ENCODE measurements around the gene SUDS3. TPM values are rescaled to one million over a fixed set of nuclear protein-coding genes. Genes with fewer than 3 reads are reported as not detected.
A peak's percentile ranks its signal among the peaks of the same experiment; 100 is the strongest.

The SUDS3 gene
- total RNA-seq, 5 donors from 2014 or later (not counting 1 experiment from before 2014, with no cell fraction given), result 23.0 to 29.9 (median 26.3) TPM

DNA sequence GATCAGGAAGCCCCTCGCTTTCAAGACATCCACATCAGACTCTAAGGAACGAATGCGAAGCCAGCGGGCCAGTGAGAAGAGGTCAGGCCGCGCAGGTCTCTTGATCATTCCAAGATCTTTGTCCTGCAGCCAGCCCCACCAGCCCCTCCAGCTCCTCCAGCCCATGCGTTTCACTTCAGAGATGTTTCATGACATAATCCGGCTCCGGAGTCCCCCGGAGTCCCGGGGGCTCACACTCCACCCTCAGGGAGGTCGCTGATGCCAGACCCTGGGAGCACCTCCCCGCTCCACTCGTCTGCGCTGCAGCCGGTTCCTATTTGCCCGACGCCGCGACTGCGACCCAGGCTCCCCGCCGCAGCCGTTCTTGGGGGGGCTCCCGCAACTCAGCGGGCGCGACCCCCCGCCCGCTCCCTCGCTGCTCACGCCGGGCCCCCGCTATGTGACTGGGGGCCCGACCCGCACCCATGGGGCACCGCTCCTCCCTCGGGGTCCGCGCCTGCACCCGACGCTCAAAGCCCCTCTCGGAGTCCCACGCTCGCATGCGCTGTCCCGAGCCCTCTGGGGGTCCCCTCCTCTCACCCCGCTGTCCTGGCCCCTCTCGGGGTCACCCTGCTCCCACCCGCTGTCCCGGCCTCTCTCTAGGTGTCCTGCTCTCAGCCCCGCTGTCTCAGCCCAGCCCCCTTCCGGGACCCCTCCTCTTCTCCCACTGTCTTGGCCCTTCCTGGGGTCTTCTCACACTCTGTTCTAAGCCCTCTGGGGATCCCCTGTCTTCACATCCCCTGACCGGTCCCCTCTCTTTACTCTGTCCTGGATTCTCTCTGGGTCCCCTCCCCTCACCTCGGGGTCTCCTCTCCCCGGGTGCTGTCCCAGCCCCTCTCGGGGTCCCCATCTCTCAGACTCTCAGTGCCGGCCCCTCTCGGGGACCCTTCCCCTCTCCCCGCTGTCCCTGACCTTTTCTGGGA, 4.8 kb upstream of the SUDS3 start:
- POLR2A ChIA-PET, result interaction anchor here in 1 of 2 donors (0.6 kb wide), 1 partner anchor 171 kb away, joined by 4 read pairs; no protein-coding TSS in a partner anchor
- Mint-ChIP-seq H3K36me3 (no peaks in the 10 kb centered on the region), H3K27me3 (no peaks in the 10 kb centered on the region), H3K9me3 (no peaks in the 10 kb centered on the region), H3K4me3 (peak overlapping the region; percentile 91 to 96 (median 92)), H3K4me1 (peaks cover 47 to 54% (median 54%) of the 10 kb centered on the region in 3 donors), H3K27ac (peak overlapping the region; percentile 22 to 39)
- Histone ChIP-seq H3K9me3 (no peaks in the 10 kb centered on the region), H3K27ac (ENCODE audit: low read length) (no peak overlapping the region), H3K36me3 (ENCODE audit: control insufficient read depth in 2 of 2, extremely low read depth in 1 of 2, insufficient read depth in 1 of 2, low read length in 1 of 2) (no peaks in the 10 kb centered on the region), H3K4me3 (ENCODE audit: control insufficient read depth in 1 of 2, extremely low read depth in 1 of 2, low read length in 1 of 2) (peak overlapping the region; percentile 91 to 97), H3K27me3 (replicated peaks in 1 of 2; ENCODE audit: control insufficient read depth in 2 of 2, extremely low read depth in 1 of 2, insufficient read depth in 2 of 2, low read length in 1 of 2) (no peaks in the 10 kb centered on the region), H3K4me1 (ENCODE audit: control insufficient read depth in 1 of 2, extremely low read depth in 1 of 2, insufficient read depth in 2 of 2, low read length in 2 of 2) (peaks cover 17 to 27% of the 10 kb centered on the region in 2 experiments)
- peak in 5 of 35 experiments; percentile 3 to 22 (median 9) for DNase-seq
- ATAC-seq (replicated peaks in 1 of 4), result no peak
- 6% methylated on average over 51 of the region's 60 CpGs for WGBS (ENCODE audit: insufficient coverage)
- CTCF ChIA-PET, result interaction anchor here in 1 of 2 donors (1.2 kb wide), 1 partner anchor 13 kb away, joined by 5 read pairs; no protein-coding TSS in a partner anchor

DNA sequence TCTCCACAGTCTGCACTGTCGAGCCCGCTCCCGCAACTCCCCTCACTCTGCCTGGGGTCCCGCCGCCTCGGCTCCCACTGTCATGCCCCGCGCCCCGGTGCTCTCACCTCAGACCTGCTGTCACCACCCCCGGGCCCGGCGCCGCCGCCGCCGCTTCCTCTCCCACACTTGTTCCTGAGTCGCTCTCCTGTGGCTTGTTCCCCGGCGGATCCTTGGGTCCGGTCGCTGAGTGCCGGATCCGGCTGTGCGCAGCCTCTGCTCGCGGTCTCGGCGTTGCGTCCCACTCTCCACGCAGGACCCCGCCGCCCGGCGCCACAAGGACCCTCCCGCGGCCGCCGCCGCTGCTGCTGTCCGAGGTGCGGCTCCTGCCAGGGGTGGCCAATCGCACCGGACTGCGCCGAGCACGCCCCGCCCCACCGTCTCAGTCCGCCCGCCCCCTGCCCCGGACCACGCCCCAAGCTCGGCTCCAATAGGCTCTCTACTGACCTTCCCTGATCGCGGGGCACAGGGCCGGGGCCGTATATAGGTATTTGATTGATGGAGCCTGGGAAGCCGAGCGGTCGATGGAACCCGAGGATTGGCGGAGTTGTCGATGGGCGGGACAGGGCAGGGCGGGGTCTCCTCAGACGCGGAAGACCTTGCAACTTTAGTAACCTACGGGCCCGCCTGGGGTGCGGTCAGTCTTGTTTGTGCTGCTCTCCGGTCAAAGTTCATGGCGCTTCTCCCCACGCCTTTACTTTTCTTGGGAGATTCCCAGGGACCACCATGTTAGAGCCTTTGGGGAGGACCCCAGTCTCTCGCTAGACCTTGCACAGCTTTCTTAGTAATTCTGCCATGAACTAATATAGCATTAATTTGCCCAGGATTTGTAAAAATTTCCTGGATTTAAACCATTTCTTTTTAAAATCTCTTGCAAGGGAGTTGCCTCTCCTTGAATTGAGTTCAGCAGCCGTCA, 3.5 kb upstream of the SUDS3 start, which contains the start of gene TAOK3:
TAOK3 (minus strand) TSS at position 367 of the 955 bp plus-strand sequence. CDS start 117,340 bp downstream, outside the sequence.
- no peaks in the 10 kb centered on the region for H3K9me3 ChIP-seq
- under 1% methylated on average over 66 of the region's 75 CpGs for WGBS (ENCODE audit: insufficient coverage)
- peak within 1 kb of the TSS; percentile 91 to 97 for H3K4me3 ChIP-seq (ENCODE audit: control insufficient read depth in 1 of 2, extremely low read depth in 1 of 2, low read length in 1 of 2)
- H3K27ac ChIP-seq (ENCODE audit: low read length), result peak within 1 kb of the TSS; percentile 88
- no peaks in the 10 kb centered on the region for H3K27me3 ChIP-seq (replicated peaks in 1 of 2; ENCODE audit: control insufficient read depth in 2 of 2, extremely low read depth in 1 of 2, insufficient read depth in 2 of 2, low read length in 1 of 2)
- Mint-ChIP-seq H3K9me3 (no peaks in the 10 kb centered on the region), H3K27me3 (no peaks in the 10 kb centered on the region), H3K4me1 (peaks cover 53 to 61% (median 59%) of the 10 kb centered on the region in 3 donors), H3K27ac (peak within 1 kb of the TSS; percentile 97 to 98), H3K36me3 (no peaks in the 10 kb centered on the region), H3K4me3 (peak within 1 kb of the TSS; percentile 91 to 96 (median 92))
- ATAC-seq (replicated peaks in 1 of 4) (peak; percentile 85 to 88 (median 86)), DNase-seq (peak; percentile 91 to 98 (median 96))
- H3K4me1 ChIP-seq (ENCODE audit: control insufficient read depth in 1 of 2, extremely low read depth in 1 of 2, insufficient read depth in 2 of 2, low read length in 2 of 2), result peaks cover 26 to 36% of the 10 kb centered on the region in 2 experiments
- CTCF ChIA-PET, result interaction anchor here (0.7 to 2.4 kb wide), 6 partner anchors 15 to 313 kb away, joined by 3 to 16 read pairs (median 4); no protein-coding TSS in a partner anchor
- no peaks in the 10 kb centered on the region for H3K36me3 ChIP-seq (ENCODE audit: control insufficient read depth in 2 of 2, extremely low read depth in 1 of 2, insufficient read depth in 1 of 2, low read length in 1 of 2)
- POLR2A ChIA-PET, result interaction anchor here (0.6 to 1.0 kb wide), 4 partner anchors 14 to 66 kb away, joined by 3 to 6 read pairs (median 4); no protein-coding TSS in a partner anchor

- H3K9me3 ChIP-seq, result no peaks in the 10 kb centered on the region
- H3K27ac ChIP-seq (ENCODE audit: low read length), result peak overlapping the region; percentile 88
- peak overlapping the region; percentile 97 to 98 for H3K27ac Mint-ChIP-seq
- peaks cover 27 to 43% of the 10 kb centered on the region in 2 experiments for H3K4me1 ChIP-seq (ENCODE audit: control insufficient read depth in 1 of 2, extremely low read depth in 1 of 2, insufficient read depth in 2 of 2, low read length in 2 of 2)
- peak overlapping the region; percentile 67 to 87 for H3K4me3 ChIP-seq (ENCODE audit: control insufficient read depth in 1 of 2, extremely low read depth in 1 of 2, low read length in 1 of 2)
- no peaks in the 10 kb centered on the region for H3K27me3 Mint-ChIP-seq
- peaks cover 57 to 66% (median 62%) of the 10 kb centered on the region in 3 donors for H3K4me1 Mint-ChIP-seq
- no peak for ATAC-seq (replicated peaks in 1 of 4)
- DNase-seq, result peak in 1 of 35 experiments; percentile 7
- no peaks in the 10 kb centered on the region for H3K27me3 ChIP-seq (replicated peaks in 1 of 2; ENCODE audit: control insufficient read depth in 2 of 2, extremely low read depth in 1 of 2, insufficient read depth in 2 of 2, low read length in 1 of 2)
- no peaks in the 10 kb centered on the region for H3K36me3 ChIP-seq (ENCODE audit: control insufficient read depth in 2 of 2, extremely low read depth in 1 of 2, insufficient read depth in 1 of 2, low read length in 1 of 2)
- CTCF ChIA-PET, result interaction anchor here in 1 of 2 donors (0.8 to 2.4 kb wide), 3 partner anchors 15 to 314 kb away, joined by 3 to 16 read pairs (median 7); no protein-coding TSS in a partner anchor
- no peaks in the 10 kb centered on the region for H3K9me3 Mint-ChIP-seq
- peak overlapping the region; percentile 91 to 96 (median 92) for H3K4me3 Mint-ChIP-seq
- H3K36me3 Mint-ChIP-seq, result no peaks in the 10 kb centered on the region
- POLR2A ChIA-PET, result interaction anchor here in 1 of 2 donors (0.8 to 1.0 kb wide), 2 partner anchors 15 to 41 kb away, joined by 3 read pairs; no protein-coding TSS in a partner anchor
- WGBS (ENCODE audit: insufficient coverage), result 80% methylated on average over 1 of the region's 5 CpGs
These were observed 2.7 kb upstream of the SUDS3 start for GRCh38 chr12:118373616-118374015.

GRCh38 chr12:118374126-118374725, 2.1 kb upstream of the SUDS3 start:
- ATAC-seq (replicated peaks in 1 of 4) (no peak), DNase-seq (no peak)
- peaks cover 56 to 66% (median 61%) of the 10 kb centered on the region in 3 donors for H3K4me1 Mint-ChIP-seq
- POLR2A ChIA-PET, result no interaction called here
- 95% methylated on average over 6 of the region's 14 CpGs for WGBS (ENCODE audit: insufficient coverage)
- H3K4me3 Mint-ChIP-seq, result peak overlapping the region; percentile 91 to 96 (median 92)
- peak overlapping the region; percentile 97 to 98 for H3K27ac Mint-ChIP-seq
- Histone ChIP-seq H3K4me1 (ENCODE audit: control insufficient read depth in 1 of 2, extremely low read depth in 1 of 2, insufficient read depth in 2 of 2, low read length in 2 of 2) (peaks cover 27 to 43% of the 10 kb centered on the region in 2 experiments), H3K4me3 (ENCODE audit: control insufficient read depth in 1 of 2, extremely low read depth in 1 of 2, low read length in 1 of 2) (no peak overlapping the region), H3K27ac (ENCODE audit: low read length) (no peak overlapping the region), H3K36me3 (ENCODE audit: control insufficient read depth in 2 of 2, extremely low read depth in 1 of 2, insufficient read depth in 1 of 2, low read length in 1 of 2) (no peaks in the 10 kb centered on the region), H3K9me3 (no peaks in the 10 kb centered on the region), H3K27me3 (replicated peaks in 1 of 2; ENCODE audit: control insufficient read depth in 2 of 2, extremely low read depth in 1 of 2, insufficient read depth in 2 of 2, low read length in 1 of 2) (no peaks in the 10 kb centered on the region)
- H3K27me3 Mint-ChIP-seq, result no peaks in the 10 kb centered on the region
- H3K9me3 Mint-ChIP-seq, result no peaks in the 10 kb centered on the region
- no peaks in the 10 kb centered on the region for H3K36me3 Mint-ChIP-seq
- CTCF ChIA-PET, result interaction anchor here in 1 of 2 donors (1.9 to 2.4 kb wide), 2 partner anchors 16 to 191 kb away, joined by 7 to 16 read pairs; no protein-coding TSS in a partner anchor

DNA sequence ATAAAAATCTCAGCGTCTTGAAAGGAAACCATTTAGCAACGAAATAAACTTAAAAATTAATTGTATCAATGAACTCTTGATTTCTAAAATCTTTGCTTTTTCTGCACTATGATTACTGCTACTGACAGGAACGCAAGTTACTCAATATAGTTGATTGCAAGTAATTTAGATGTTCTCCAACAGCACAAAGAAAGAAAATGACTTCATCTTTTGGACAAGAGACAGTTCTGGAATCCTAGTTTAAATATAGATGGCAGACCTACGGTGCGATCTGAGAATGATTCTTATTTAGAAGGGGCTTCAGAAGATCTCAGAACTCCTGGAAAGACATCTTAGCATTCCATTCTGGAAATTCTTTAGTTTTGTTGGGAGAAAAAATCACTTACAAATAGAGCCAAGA, 1.4 kb upstream of the SUDS3 start:
- WGBS (ENCODE audit: insufficient coverage), result no CpG with 5 or more reads among the region's 5 CpGs
- POLR2A ChIA-PET, result no interaction called here

More for the DNA sequence above, 1.4 kb upstream of the SUDS3 start:
- Mint-ChIP-seq H3K4me3 (peak overlapping the region; percentile 7 to 96 (median 31)), H3K27me3 (no peaks in the 10 kb centered on the region), H3K4me1 (peaks cover 52 to 64% (median 62%) of the 10 kb centered on the region in 3 donors), H3K9me3 (no peaks in the 10 kb centered on the region), H3K36me3 (peaks cover 2% of the 10 kb centered on the region), H3K27ac (peak overlapping the region in 1 of 2 donors; percentile 44)
- no peak for ATAC-seq (replicated peaks in 1 of 4)
- no peaks in the 10 kb centered on the region for H3K9me3 ChIP-seq
- CTCF ChIA-PET, result interaction anchor here (1.0 to 4.1 kb wide), 9 partner anchors 17 to 318 kb away, joined by 3 to 64 read pairs (median 7); no protein-coding TSS in a partner anchor
- no peak for DNase-seq
- H3K4me3 ChIP-seq (ENCODE audit: control insufficient read depth in 1 of 2, extremely low read depth in 1 of 2, low read length in 1 of 2), result no peak overlapping the region
- no peak overlapping the region for H3K27ac ChIP-seq (ENCODE audit: low read length)
- peaks cover 27 to 42% of the 10 kb centered on the region in 2 experiments for H3K4me1 ChIP-seq (ENCODE audit: control insufficient read depth in 1 of 2, extremely low read depth in 1 of 2, insufficient read depth in 2 of 2, low read length in 2 of 2)
- H3K36me3 ChIP-seq (ENCODE audit: control insufficient read depth in 2 of 2, extremely low read depth in 1 of 2, insufficient read depth in 1 of 2, low read length in 1 of 2), result peaks cover 4 to 6% of the 10 kb centered on the region in 2 donors
- H3K27me3 ChIP-seq (replicated peaks in 1 of 2; ENCODE audit: control insufficient read depth in 2 of 2, extremely low read depth in 1 of 2, insufficient read depth in 2 of 2, low read length in 1 of 2), result no peaks in the 10 kb centered on the region

Measured in T-cell (primary cell).